Coronary artery (tissue), 2 donors: ENCODE data around the gene TTLL8.

Experiments
- DNase-seq: peaks from one replicate; pipeline ENCODE4 v3.0.0-alpha.2; 2017; ENCODE audit warnings: low spot score
- H3K27ac ChIP-seq, 2 donors: fragments of 200-600 bp; sonication (generic); one replicate each; pipeline ENCODE4 v1.5.1; 2016 to 2019
- H3K4me3 ChIP-seq: fragments of 200-600 bp; sonication (generic); 2 replicates; pipeline ENCODE4 v1.5.1; 2016; ENCODE audit warnings: mild to moderate bottlenecking, moderate library complexity
- TF ChIP-seq, protein P1 (sequence below): fragments of 200-600 bp; sonication (generic); IDR thresholded peaks from one replicate; pipeline ENCODE4 v1.5.1; 2019; ENCODE audit warnings: antibody characterized with exemption

TTLL8 gene

DNA sequence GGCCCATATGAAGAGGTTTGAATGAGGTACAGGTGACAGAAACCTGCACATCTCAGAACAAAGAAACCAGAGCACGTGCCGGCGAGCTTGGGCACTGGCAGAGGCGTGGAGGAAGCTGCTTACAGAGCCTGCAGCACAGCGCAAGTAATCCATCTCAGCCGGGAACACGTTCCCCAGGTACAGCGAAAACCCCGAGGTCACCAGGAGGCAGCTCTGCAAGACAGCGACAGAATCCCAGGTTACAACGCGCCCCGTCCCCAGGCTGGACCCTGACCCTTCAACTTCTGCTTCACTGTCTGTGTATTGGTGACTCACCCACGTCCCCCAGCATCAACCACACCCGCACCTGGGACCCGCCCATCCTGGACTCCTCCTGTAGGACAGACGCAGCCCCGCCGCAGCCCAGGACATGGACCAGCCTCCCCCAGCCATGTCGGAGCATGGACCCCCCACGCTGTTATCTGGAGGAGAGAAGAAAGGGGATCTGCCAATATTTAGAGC, 24.9 kb upstream of the TTLL8 start:
- DNase-seq, result no peak
- H3K4me3 ChIP-seq, result no peak overlapping the region
- TF ChIP-seq, protein P1, sequence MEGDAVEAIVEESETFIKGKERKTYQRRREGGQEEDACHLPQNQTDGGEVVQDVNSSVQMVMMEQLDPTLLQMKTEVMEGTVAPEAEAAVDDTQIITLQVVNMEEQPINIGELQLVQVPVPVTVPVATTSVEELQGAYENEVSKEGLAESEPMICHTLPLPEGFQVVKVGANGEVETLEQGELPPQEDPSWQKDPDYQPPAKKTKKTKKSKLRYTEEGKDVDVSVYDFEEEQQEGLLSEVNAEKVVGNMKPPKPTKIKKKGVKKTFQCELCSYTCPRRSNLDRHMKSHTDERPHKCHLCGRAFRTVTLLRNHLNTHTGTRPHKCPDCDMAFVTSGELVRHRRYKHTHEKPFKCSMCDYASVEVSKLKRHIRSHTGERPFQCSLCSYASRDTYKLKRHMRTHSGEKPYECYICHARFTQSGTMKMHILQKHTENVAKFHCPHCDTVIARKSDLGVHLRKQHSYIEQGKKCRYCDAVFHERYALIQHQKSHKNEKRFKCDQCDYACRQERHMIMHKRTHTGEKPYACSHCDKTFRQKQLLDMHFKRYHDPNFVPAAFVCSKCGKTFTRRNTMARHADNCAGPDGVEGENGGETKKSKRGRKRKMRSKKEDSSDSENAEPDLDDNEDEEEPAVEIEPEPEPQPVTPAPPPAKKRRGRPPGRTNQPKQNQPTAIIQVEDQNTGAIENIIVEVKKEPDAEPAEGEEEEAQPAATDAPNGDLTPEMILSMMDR, result no peak
- no peak overlapping the region for H3K27ac ChIP-seq

DNA sequence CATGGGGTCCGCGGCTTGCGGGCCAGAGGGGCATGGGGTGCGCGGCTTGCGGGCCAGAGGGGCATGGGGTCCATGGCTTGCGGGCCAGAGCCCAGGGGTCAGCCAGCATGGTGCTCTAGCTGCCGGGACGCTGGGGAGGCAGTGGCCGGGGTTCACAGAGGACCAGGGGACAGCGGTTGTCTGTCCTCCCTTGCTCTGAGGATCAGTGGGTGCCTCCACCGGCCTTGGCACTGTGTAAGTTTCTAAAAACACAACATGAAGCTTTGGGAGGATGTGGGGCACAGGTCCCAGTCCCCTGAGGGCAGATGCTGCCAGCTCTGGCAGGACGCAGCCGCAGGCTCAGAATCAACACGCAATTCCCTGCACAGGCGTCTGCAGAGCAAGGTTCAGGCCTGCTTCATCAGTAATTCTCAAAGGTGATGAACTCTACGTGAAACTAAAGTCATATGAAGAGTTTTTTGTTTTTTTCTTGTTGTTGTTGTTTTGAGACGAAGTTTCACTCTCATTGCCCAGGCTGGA, 24.2 kb upstream of the TTLL8 start:
- DNase-seq, result no peak
- Histone ChIP-seq H3K27ac (no peak overlapping the region), H3K4me3 (no peak overlapping the region)
- TF ChIP-seq, protein P1, result no peak

DNA sequence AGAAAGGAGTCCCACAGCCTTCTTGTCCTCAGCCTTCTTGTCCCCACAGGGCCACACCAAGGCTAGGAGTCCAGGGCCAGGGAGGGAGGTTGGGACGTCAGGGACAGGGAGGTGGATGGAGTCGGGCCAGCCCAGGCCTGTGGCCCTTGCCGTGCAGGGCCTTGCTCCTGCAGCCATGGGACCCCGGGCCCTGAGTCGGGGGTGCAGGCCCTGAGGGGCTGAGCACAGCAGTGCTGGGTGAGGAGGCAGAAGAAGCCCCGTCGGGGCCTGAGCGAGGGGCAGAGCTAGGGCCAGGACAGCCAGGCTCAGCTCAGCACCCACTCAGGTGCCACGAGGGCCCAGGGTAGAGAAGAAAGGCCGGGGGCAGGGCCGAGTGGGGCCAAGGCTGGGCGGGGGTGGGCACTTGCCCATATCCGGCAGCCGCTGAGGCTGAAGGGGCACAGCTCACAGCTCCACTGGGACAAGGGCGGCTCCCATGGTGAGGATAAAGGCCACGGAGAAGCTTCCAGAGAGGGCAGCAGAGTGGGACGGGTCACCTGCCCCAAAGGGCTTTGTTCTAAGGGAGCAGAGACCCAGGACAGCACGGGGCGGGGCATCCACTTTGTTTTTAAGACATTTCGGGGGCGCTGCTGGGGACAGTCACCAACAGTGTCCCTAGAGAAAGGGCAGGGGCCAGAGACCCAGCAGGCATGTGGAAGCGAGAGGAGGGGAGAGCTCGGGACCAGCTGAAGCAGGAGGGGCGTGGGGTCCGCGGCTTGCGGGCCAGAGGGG, 23.5 kb upstream of the TTLL8 start:
- TF ChIP-seq, protein P1, result no peak
- Histone ChIP-seq H3K4me3 (no peak overlapping the region), H3K27ac (no peak overlapping the region)
- DNase-seq, result no peak

DNA sequence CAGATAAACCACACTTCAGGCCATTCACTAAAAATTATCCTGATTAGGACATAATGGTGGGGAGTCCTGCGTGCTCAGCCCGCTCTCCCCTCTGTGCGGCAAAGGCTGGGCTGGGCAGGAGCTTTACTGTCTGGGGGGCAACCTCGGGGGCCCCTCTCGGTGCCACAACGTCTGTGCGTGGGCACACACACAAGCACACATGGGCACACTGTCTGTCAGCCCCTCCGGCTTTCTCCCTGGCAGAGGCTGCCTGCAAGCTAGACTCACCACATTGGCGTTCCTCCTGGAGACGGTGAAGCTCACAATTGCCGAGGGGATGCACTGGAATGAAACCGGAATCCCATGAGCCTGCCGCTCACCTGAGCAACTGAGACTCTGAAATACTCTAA, 22.0 kb upstream of the TTLL8 start:
- TF ChIP-seq, protein P1, result no peak
- H3K27ac ChIP-seq, result no peak overlapping the region
- H3K4me3 ChIP-seq, result no peak overlapping the region
- DNase-seq, result no peak

DNA sequence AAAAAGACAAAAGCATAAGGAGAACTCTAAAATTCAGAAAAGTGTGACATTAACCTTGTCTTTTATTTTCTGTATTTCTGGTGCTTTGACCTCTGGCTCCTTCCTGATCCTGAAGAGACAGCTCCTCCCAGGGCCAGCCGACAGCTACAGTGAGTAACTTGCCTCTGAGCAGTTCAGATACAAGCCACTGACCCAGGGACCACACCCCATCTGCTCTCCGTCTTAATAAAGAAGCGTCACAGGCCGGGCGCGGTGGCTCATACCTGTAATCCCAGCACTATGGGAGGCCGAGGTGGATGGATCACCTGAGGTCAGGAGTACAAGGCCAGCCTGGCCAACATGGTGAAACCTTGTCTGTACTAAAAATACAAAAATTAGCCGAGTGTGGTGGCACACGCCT, 20.7 kb upstream of the TTLL8 start:
- no peak overlapping the region for H3K27ac ChIP-seq
- no peak for DNase-seq
- no peak overlapping the region for H3K4me3 ChIP-seq
- TF ChIP-seq, protein P1, result no peak

DNA sequence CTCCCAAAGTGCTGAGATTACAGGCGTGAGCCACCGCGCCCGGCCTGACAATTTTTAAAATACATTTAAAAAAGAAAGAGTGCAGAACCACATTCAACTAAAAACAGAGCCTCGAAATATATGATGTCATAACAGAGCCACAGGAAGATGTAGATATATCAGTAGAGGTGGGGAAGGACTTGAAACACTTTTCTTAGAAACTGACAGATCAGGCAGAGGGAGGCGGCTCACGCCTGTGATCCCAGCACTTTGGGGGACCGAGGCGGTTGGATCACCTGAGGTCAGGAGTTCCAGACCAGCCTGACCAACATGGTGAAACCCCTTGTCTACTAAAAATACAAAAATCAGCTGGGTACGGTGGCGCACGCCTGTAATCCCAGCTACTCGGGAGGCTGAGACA, 20.1 kb upstream of the TTLL8 start:
- DNase-seq, result no peak
- Histone ChIP-seq H3K4me3 (no peak overlapping the region), H3K27ac (no peak overlapping the region)
- TF ChIP-seq, protein P1, result no peak
